ENCODE results near the gene ZBTB38. TPM values are rescaled to one million over a fixed set of nuclear protein-coding genes. Genes with fewer than 3 reads are reported as not detected.

The ZBTB38 gene
- total RNA-seq, 4 donors from 2014 or later: 65.8 to 101 (median 85.9) TPM

- Histone ChIP-seq H3K9me3 (no peaks in the 10 kb centered on the region), H3K36me3 (no peaks in the 10 kb centered on the region), H3K27ac (no peak overlapping the region), H3K4me3 (no peak overlapping the region), H3K27me3 (no peaks in the 10 kb centered on the region), H3K4me1 (peaks cover 11% of the 10 kb centered on the region)
- TF ChIP-seq POLR2A (IDR thresholded peaks at IDR 0.05): no peak
- no peak for TF ChIP-seq EP300 (IDR thresholded peaks at IDR 0.05)
- no peak for TF ChIP-seq POLR2AphosphoS5 (IDR thresholded peaks at IDR 0.05)
- TF ChIP-seq, protein P1, sequence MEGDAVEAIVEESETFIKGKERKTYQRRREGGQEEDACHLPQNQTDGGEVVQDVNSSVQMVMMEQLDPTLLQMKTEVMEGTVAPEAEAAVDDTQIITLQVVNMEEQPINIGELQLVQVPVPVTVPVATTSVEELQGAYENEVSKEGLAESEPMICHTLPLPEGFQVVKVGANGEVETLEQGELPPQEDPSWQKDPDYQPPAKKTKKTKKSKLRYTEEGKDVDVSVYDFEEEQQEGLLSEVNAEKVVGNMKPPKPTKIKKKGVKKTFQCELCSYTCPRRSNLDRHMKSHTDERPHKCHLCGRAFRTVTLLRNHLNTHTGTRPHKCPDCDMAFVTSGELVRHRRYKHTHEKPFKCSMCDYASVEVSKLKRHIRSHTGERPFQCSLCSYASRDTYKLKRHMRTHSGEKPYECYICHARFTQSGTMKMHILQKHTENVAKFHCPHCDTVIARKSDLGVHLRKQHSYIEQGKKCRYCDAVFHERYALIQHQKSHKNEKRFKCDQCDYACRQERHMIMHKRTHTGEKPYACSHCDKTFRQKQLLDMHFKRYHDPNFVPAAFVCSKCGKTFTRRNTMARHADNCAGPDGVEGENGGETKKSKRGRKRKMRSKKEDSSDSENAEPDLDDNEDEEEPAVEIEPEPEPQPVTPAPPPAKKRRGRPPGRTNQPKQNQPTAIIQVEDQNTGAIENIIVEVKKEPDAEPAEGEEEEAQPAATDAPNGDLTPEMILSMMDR (IDR thresholded peaks at IDR 0.05): no peak
- DNase-seq (ENCODE audit: low spot score in 2 of 2): no peak
- 89% methylated on average over 12 of the region's 12 CpGs for WGBS
Measured at GRCh38 chr3:141379250-141379966, 11.1 kb downstream of the ZBTB38 start.

DNA sequence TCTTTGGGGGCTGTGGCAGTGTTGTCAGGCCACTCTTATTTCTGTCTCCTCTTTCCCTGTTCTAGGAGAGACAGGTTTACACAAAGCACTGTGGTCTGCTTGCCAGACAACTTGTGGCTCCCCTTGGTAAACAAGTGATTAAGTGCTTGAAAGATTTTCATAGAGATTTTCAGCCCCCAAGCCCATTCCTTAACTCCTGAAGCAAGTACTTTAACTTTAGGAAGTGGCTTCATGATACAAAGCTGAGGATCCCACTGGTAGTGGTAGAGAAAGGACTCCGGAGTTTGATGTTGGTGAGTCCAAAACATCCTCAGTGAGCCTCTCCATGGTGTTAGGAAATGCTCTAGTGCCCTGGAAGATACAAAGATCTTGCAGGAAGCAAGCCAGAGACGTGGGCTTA is 12.0 kb downstream of the ZBTB38 start:
- H3K36me3 ChIP-seq: no peaks in the 10 kb centered on the region
- WGBS: 91% methylated on average over 2 of the region's 2 CpGs
- no peaks in the 10 kb centered on the region for H3K9me3 ChIP-seq
- peaks cover 19% of the 10 kb centered on the region for H3K4me1 ChIP-seq
- no peaks in the 10 kb centered on the region for H3K27me3 ChIP-seq
- no peak for DNase-seq (ENCODE audit: low spot score in 2 of 2)
- no peak overlapping the region for H3K27ac ChIP-seq
- TF ChIP-seq EP300 (IDR thresholded peaks at IDR 0.05) (no peak), POLR2AphosphoS5 (IDR thresholded peaks at IDR 0.05) (no peak), POLR2A (IDR thresholded peaks at IDR 0.05) (no peak)
- TF ChIP-seq, protein P1 (IDR thresholded peaks at IDR 0.05): no peak
- H3K4me3 ChIP-seq: no peak overlapping the region

DNA sequence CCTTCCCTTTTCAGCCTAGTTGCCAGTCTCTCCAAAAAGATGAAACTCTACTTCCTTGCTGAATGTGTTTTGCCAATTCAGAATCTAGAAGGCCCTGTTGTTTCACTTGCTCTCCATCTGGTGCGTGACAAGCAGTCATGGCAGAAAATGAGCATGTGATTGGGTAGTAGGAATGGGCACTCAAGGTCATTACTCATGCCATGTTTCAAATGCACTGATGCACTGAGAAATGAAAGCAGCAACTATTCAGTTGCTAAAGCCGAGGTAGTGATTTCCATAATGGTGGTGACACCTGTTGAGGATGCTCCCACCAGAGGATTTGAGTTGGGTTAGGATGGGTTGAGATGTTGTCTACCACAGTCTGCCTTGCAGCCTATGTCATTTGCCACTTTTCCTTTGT is 12.7 kb downstream of the ZBTB38 start:
- H3K4me3 ChIP-seq: no peak overlapping the region
- no peaks in the 10 kb centered on the region for H3K27me3 ChIP-seq
- TF ChIP-seq, protein P1 (IDR thresholded peaks at IDR 0.05): no peak
- TF ChIP-seq POLR2AphosphoS5 (IDR thresholded peaks at IDR 0.05) (no peak), POLR2A (IDR thresholded peaks at IDR 0.05) (no peak), EP300 (IDR thresholded peaks at IDR 0.05) (no peak)
- no peaks in the 10 kb centered on the region for H3K9me3 ChIP-seq
- no peak overlapping the region for H3K27ac ChIP-seq
- no peak for DNase-seq (ENCODE audit: low spot score in 2 of 2)
- 100% methylated on average over 2 of the region's 2 CpGs for WGBS
- peaks cover 20% of the 10 kb centered on the region for H3K4me1 ChIP-seq
- H3K36me3 ChIP-seq: no peaks in the 10 kb centered on the region

- TF ChIP-seq, protein P1 (IDR thresholded peaks at IDR 0.05): no peak
- no peak for TF ChIP-seq EP300 (IDR thresholded peaks at IDR 0.05)
- TF ChIP-seq POLR2A (IDR thresholded peaks at IDR 0.05): no peak
- no peak for TF ChIP-seq POLR2AphosphoS5 (IDR thresholded peaks at IDR 0.05)
- Histone ChIP-seq H3K27ac (no peak overlapping the region), H3K4me3 (no peak overlapping the region), H3K36me3 (no peaks in the 10 kb centered on the region), H3K9me3 (no peaks in the 10 kb centered on the region), H3K27me3 (no peaks in the 10 kb centered on the region), H3K4me1 (peaks cover 26% of the 10 kb centered on the region)
- no peak for DNase-seq (ENCODE audit: low spot score in 2 of 2)
- WGBS: 92% methylated on average over 2 of the region's 2 CpGs
Measured at GRCh38 chr3:141382571-141382970, 14.3 kb downstream of the ZBTB38 start.

GRCh38 chr3:141383555-141384129 is 15.3 kb downstream of the ZBTB38 start:
- Histone ChIP-seq H3K27ac (peak overlapping the region; percentile 78), H3K9me3 (no peaks in the 10 kb centered on the region), H3K4me3 (peak overlapping the region; percentile 37), H3K4me1 (peaks cover 27% of the 10 kb centered on the region), H3K27me3 (no peaks in the 10 kb centered on the region), H3K36me3 (no peaks in the 10 kb centered on the region)
- WGBS: 15% methylated on average over 14 of the region's 14 CpGs
- no peak for DNase-seq (ENCODE audit: low spot score in 2 of 2)
- TF ChIP-seq POLR2AphosphoS5 (IDR thresholded peaks at IDR 0.05): no peak
- TF ChIP-seq EP300 (IDR thresholded peaks at IDR 0.05): no peak
- no peak for TF ChIP-seq POLR2A (IDR thresholded peaks at IDR 0.05)
- TF ChIP-seq, protein P1 (IDR thresholded peaks at IDR 0.05): no peak

All from suprapubic skin (tissue), 4 donors.